ENCODE measurements around the gene FAM9C. TPM values are rescaled to one million over a fixed set of nuclear protein-coding genes. Genes with fewer than 3 reads are reported as not detected.

FAM9C gene
- total and polyA plus RNA-seq, 3 donors from 2014 or later: 2.8 to 9.5 (median 4.7) TPM

DNA sequence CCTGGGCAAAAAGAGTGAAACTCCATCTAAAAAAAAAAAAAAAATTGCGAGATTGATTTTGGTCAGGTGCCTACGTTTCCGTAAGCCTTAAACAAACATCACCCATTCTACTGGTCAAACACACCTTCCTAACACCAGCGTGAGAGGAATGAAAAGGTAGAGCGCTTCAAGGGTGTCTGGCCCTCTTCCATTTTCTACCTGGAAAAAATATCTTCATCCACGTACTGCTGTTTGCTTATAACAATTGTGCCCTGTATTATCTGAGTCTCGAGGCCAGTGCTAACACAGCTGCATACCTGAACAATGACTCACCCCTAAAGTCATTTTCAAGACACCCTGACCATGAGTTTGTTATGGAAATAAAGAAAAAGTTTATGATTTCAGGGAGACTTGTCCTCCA is 55.6 kb downstream of the FAM9C start:
- Histone ChIP-seq H3K4me3 (no peak overlapping the region), H3K27ac (no peak overlapping the region)
- WGBS, 2 donors: 47 to 82% methylated on average over 7 of the region's 7 CpGs

DNA sequence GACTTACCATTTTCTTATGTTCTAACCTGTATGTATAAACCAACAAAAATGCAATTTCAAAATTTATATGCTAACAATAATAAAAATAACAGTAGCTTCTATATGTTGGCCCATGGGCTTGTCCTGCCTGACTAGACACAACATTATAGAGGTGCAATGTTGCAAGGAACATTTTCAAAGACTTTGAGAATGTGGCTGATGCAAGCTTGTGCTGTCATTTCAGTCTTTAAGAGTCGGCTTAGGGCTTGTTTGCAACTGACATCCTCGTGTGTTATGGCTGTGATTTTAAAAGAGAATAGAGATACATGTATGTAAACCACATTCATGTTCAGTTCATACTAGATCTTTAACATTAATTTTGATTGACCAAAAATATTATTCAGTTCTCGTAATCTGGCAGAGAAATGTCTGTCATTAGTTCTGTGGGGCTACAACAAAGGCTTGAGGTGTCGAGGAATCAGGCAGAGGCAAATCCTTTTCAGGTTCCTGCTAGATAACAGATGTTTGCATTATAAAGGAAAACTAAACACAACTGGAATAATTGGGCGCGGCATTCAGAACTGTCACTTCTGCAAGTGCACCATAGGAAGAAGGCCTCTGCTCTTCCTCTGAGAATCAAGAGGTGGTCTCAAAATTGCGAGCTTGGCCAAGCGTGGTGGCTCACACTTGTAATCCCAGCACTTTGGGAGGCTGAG is 56.4 kb downstream of the FAM9C start:
- intact Hi-C loops (cut with DNase I; ENCODE audit: low total_unique reads): no loop called here
- 94 to 97% methylated on average over 8 of the region's 8 CpGs for WGBS, 2 donors
- TF ChIP-seq, protein P1, sequence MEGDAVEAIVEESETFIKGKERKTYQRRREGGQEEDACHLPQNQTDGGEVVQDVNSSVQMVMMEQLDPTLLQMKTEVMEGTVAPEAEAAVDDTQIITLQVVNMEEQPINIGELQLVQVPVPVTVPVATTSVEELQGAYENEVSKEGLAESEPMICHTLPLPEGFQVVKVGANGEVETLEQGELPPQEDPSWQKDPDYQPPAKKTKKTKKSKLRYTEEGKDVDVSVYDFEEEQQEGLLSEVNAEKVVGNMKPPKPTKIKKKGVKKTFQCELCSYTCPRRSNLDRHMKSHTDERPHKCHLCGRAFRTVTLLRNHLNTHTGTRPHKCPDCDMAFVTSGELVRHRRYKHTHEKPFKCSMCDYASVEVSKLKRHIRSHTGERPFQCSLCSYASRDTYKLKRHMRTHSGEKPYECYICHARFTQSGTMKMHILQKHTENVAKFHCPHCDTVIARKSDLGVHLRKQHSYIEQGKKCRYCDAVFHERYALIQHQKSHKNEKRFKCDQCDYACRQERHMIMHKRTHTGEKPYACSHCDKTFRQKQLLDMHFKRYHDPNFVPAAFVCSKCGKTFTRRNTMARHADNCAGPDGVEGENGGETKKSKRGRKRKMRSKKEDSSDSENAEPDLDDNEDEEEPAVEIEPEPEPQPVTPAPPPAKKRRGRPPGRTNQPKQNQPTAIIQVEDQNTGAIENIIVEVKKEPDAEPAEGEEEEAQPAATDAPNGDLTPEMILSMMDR (IDR thresholded peaks at IDR 0.05): no peak

More for the DNA sequence above, 55.6 kb downstream of the FAM9C start:
- H3K27me3 ChIP-seq: no peaks in the 10 kb centered on the region
- DNase-seq: no peak
- TF ChIP-seq, protein P1 (IDR thresholded peaks at IDR 0.05): no peak
- TF ChIP-seq POLR2A (IDR thresholded peaks at IDR 0.05): no peak
- no peaks in the 10 kb centered on the region for H3K36me3 ChIP-seq (ENCODE audit: low read depth, missing control alignments)
- H3K4me1 ChIP-seq: no peaks in the 10 kb centered on the region
- no peaks in the 10 kb centered on the region for H3K9me3 ChIP-seq
- intact Hi-C loops (cut with DNase I; ENCODE audit: low total_unique reads): no loop called here

DNA sequence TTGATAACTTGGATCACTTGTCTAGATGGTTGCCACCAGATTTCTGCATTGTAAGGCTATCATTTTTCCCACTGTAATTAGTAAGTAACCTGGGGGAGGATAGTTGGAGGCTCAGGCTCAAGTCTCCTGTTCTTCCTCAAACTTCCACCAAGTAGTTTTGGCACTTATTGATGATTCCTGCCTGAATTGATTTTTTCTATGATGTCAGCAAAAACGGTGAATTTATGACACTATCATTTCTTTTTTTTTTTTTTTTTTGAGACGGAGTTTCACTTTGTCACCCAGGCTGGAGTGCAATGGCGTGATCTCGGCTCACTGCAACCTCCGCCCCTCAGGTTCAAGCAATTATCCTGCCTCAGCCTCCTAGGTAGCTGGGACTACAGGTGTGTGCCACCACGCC is 57.1 kb downstream of the FAM9C start:
- no peaks in the 10 kb centered on the region for H3K36me3 ChIP-seq (ENCODE audit: low read depth, missing control alignments)
- TF ChIP-seq, protein P1 (IDR thresholded peaks at IDR 0.05): no peak
- TF ChIP-seq POLR2A (IDR thresholded peaks at IDR 0.05): no peak
- no peaks in the 10 kb centered on the region for H3K4me1 ChIP-seq
- H3K27ac ChIP-seq: no peak overlapping the region
- intact Hi-C loops (cut with DNase I; ENCODE audit: low total_unique reads): no loop called here
- H3K9me3 ChIP-seq: no peaks in the 10 kb centered on the region
- DNase-seq: no peak
- no peaks in the 10 kb centered on the region for H3K27me3 ChIP-seq
- WGBS, 2 donors: 97 to 100% methylated on average over 3 to 6 of the region's 6 CpGs
- H3K4me3 ChIP-seq: no peak overlapping the region

More for the DNA sequence above, 56.4 kb downstream of the FAM9C start:
- Histone ChIP-seq H3K4me1 (no peaks in the 10 kb centered on the region), H3K9me3 (no peaks in the 10 kb centered on the region), H3K36me3 (ENCODE audit: low read depth, missing control alignments) (no peaks in the 10 kb centered on the region), H3K4me3 (no peak overlapping the region), H3K27me3 (no peaks in the 10 kb centered on the region), H3K27ac (no peak overlapping the region)
- DNase-seq: no peak

DNA sequence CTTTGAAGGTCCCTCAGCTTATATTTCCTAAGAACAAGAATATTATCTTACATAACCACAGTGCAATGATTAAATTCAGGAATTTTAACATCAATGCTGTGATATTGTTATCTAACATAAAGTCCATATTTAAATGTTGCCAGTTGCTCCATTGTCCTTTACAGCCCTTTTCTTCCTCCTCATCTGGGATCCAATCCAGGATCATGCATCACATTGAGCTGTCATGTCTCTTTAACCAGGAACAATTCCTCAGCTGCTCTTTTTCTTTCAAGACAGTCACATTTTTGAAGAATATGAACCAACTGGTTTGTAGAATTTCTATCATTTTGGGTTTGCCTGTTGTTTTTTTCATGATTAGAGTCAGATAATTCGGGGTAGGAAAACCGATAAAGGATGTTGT is 57.5 kb downstream of the FAM9C start:
- H3K4me3 ChIP-seq: no peak overlapping the region
- no peaks in the 10 kb centered on the region for H3K36me3 ChIP-seq (ENCODE audit: low read depth, missing control alignments)
- intact Hi-C loops (cut with DNase I; ENCODE audit: low total_unique reads): no loop called here
- H3K27me3 ChIP-seq: no peaks in the 10 kb centered on the region
- no peak overlapping the region for H3K27ac ChIP-seq
- TF ChIP-seq, protein P1 (IDR thresholded peaks at IDR 0.05): no peak
- TF ChIP-seq POLR2A (IDR thresholded peaks at IDR 0.05): no peak
- no peaks in the 10 kb centered on the region for H3K4me1 ChIP-seq
- H3K9me3 ChIP-seq: no peaks in the 10 kb centered on the region
- DNase-seq: no peak
- WGBS, 2 donors: 68 to 83% methylated on average over 2 of the region's 2 CpGs

All from testis (tissue), 3 donors.